ENCODE results near the gene APRT. TPM values are rescaled to one million over a fixed set of nuclear protein-coding genes. Genes with fewer than 3 reads are reported as not detected.

The APRT gene
- polyA plus RNA-seq, 3 donors = 123 to 307 (median 233) TPM

DNA sequence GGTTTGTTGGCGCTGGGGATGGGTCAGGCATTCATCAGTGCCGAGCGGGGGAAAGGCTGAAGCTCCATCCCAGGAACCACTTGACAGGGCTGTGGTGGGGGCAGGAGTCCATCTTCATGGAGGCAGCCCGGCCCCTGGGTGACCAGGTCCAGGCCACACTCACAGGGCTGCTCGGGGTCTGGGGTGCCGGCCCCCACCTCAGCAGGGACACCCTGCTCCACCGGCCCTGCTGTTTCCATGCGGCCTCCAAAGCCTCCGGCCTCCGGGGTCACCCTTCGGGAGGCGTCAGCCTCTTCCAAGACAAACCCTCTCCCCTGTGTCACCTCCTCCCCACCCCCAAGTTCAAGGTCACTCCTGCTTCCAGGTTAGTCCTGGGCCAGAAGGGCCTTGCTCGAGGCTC is 22.9 kb upstream of the APRT start:
- Mint-ChIP-seq H3K9me3 (no peaks in the 10 kb centered on the region), H3K4me1 (peaks cover 1% of the 10 kb centered on the region), H3K27me3 (ENCODE audit: low read depth in 3 of 3) (no peaks in the 10 kb centered on the region), H3K36me3 (peaks cover 33 to 48% of the 10 kb centered on the region in 2 donors), H3K4me3 (no peak overlapping the region), H3K27ac (peak overlapping the region in 1 of 7 donors; percentile 68)
- Histone ChIP-seq H3K79me2 (ENCODE audit: insufficient read depth, low read length) (no peaks in the 10 kb centered on the region), H3K4me1 (ENCODE audit: control insufficient read depth in 1 of 2, insufficient read depth in 2 of 2, low read length in 2 of 2) (peaks cover 4% of the 10 kb centered on the region in 2 donors), H2AFZ (ENCODE audit: insufficient read depth, low read depth, low read length, poor library complexity, severe bottlenecking) (no peak overlapping the region), H3K4me2 (replicated peaks; ENCODE audit: extremely low read depth, low read length, poor library complexity, severe bottlenecking) (no peak overlapping the region), H4K20me1 (ENCODE audit: insufficient read depth, low read length) (peaks cover 10% of the 10 kb centered on the region), H3K27ac (ENCODE audit: low read depth in 1 of 2, low read length in 2 of 2) (no peak overlapping the region), H3K9me3 (replicated peaks in 1 of 2; ENCODE audit: control insufficient read depth in 1 of 2, insufficient read depth in 1 of 2, low read length in 2 of 2) (no peaks in the 10 kb centered on the region), H3K36me3 (replicated peaks in 1 of 2; ENCODE audit: control insufficient read depth in 1 of 2, insufficient read depth in 2 of 2, low read length in 2 of 2) (peaks cover 40 to 49% of the 10 kb centered on the region in 2 donors), H3K9ac (ENCODE audit: insufficient read depth, low read length, poor library complexity, severe bottlenecking) (no peak overlapping the region), H3K4me3 (replicated peaks in 1 of 3; ENCODE audit: low read depth in 2 of 3, low read length in 3 of 3) (no peak overlapping the region), H3K27me3 (ENCODE audit: control insufficient read depth in 2 of 2, insufficient read depth in 2 of 2, low read length in 2 of 2) (no peaks in the 10 kb centered on the region)
- DNase-seq = no peak
- intact Hi-C loops (cut with micrococcal nuclease) = no loop called here
- TF ChIP-seq, protein P1, sequence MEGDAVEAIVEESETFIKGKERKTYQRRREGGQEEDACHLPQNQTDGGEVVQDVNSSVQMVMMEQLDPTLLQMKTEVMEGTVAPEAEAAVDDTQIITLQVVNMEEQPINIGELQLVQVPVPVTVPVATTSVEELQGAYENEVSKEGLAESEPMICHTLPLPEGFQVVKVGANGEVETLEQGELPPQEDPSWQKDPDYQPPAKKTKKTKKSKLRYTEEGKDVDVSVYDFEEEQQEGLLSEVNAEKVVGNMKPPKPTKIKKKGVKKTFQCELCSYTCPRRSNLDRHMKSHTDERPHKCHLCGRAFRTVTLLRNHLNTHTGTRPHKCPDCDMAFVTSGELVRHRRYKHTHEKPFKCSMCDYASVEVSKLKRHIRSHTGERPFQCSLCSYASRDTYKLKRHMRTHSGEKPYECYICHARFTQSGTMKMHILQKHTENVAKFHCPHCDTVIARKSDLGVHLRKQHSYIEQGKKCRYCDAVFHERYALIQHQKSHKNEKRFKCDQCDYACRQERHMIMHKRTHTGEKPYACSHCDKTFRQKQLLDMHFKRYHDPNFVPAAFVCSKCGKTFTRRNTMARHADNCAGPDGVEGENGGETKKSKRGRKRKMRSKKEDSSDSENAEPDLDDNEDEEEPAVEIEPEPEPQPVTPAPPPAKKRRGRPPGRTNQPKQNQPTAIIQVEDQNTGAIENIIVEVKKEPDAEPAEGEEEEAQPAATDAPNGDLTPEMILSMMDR (IDR thresholded peaks at IDR 0.05) = no peak
- 95% methylated on average over 11 of the region's 13 CpGs for WGBS (ENCODE audit: insufficient coverage)

DNA sequence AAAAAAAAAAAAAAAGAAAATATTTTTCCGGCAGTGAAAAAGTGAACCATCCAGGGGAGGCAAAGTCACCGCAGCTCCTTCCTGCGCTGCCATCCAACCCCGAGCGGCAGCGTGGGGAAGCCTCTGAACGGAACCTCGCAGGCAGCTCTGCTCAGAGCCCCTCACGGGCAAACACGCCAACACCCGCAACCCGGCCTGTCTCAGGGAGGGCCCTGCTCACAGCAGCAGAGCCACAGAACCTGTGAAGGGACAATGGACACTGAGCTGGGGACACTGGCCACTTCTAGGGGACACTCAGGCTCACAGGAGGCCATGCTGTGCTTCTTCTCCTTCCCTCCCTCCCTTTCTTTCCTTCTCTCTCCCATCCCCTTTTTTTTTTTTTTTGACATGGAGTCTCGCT is 21.4 kb upstream of the APRT start:
- no peak overlapping the region for H3K4me3 Mint-ChIP-seq
- H3K9ac ChIP-seq (ENCODE audit: insufficient read depth, low read length, poor library complexity, severe bottlenecking) = no peak overlapping the region
- H3K4me1 ChIP-seq (ENCODE audit: control insufficient read depth in 1 of 2, insufficient read depth in 2 of 2, low read length in 2 of 2) = no peaks in the 10 kb centered on the region
- H4K20me1 ChIP-seq (ENCODE audit: insufficient read depth, low read length) = peaks cover 11% of the 10 kb centered on the region
- no peak overlapping the region for H3K4me2 ChIP-seq (replicated peaks; ENCODE audit: extremely low read depth, low read length, poor library complexity, severe bottlenecking)
- no peaks in the 10 kb centered on the region for H3K79me2 ChIP-seq (ENCODE audit: insufficient read depth, low read length)
- no peak for DNase-seq
- intact Hi-C loops (cut with micrococcal nuclease) = no loop called here
- no peaks in the 10 kb centered on the region for H3K9me3 ChIP-seq (replicated peaks in 1 of 2; ENCODE audit: control insufficient read depth in 1 of 2, insufficient read depth in 1 of 2, low read length in 2 of 2)
- H2AFZ ChIP-seq (ENCODE audit: insufficient read depth, low read depth, low read length, poor library complexity, severe bottlenecking) = no peak overlapping the region
- TF ChIP-seq, protein P1 (IDR thresholded peaks at IDR 0.05) = no peak
- H3K4me1 Mint-ChIP-seq = no peaks in the 10 kb centered on the region
- H3K4me3 ChIP-seq (replicated peaks in 1 of 3; ENCODE audit: low read depth in 2 of 3, low read length in 3 of 3) = no peak overlapping the region
- H3K9me3 Mint-ChIP-seq = no peaks in the 10 kb centered on the region
- peaks cover 35 to 47% of the 10 kb centered on the region in 2 donors for H3K36me3 ChIP-seq (replicated peaks in 1 of 2; ENCODE audit: control insufficient read depth in 1 of 2, insufficient read depth in 2 of 2, low read length in 2 of 2)
- H3K27ac ChIP-seq (ENCODE audit: low read depth in 1 of 2, low read length in 2 of 2) = no peak overlapping the region
- no peaks in the 10 kb centered on the region for H3K27me3 ChIP-seq (ENCODE audit: control insufficient read depth in 2 of 2, insufficient read depth in 2 of 2, low read length in 2 of 2)
- H3K36me3 Mint-ChIP-seq = peaks cover 26 to 45% of the 10 kb centered on the region in 2 donors
- H3K27me3 Mint-ChIP-seq (ENCODE audit: low read depth in 3 of 3) = no peaks in the 10 kb centered on the region
- 100% methylated on average over 6 of the region's 13 CpGs for WGBS (ENCODE audit: insufficient coverage)
- H3K27ac Mint-ChIP-seq = no peak overlapping the region
